Measurements from ENCODE around the gene DLD. TPM values are rescaled to one million over a fixed set of nuclear protein-coding genes. Genes with fewer than 3 reads are reported as not detected.
"Not testable (repeated sequence)": the region's sequence is repeated elsewhere in the genome, so short reads cannot be mapped to it uniquely, and the experiment has no call there.

The DLD gene
- total and polyA plus RNA-seq, 2 experiments from 2014 or later, result 38.1 to 76.2 TPM

DNA sequence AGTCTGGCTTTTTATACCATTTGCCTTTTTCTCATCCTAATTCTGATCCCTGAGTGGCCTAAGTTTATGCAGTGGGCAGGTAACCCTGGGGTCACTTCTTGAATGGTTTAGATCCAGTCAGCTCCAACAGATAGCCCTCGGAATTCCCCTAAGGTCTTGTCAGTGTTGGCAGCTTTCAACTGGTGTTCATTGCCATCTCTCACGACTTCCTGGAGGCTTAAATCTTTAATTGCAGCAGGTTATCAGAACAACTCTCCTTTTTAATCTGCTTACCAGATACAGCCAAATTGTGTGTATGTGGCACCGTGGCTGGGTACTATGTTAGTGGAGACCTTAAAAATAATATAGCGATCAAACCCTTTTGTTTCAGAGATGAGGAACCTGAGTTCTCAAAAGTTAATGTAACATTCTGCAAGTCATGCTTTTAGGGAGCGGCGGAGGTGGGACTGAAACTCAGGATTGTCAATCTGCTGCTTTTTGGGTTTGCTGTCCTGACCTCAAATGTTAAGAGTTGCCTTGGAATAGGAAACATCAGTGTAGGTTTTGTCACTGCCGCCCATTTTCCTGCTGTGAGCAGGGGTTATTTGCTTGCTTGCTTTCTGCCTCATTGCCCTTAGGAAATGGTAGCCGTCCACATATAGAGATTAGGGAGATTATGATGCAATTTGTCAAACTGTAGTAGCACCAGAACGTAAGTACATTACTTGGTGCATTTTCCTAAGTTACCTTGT is 818 bp downstream of the DLD start:
- ATAC-seq (no peak), DNase-seq (ENCODE audit: low spot score) (no peak)
- Histone ChIP-seq H3K36me3 (ENCODE audit: insufficient read depth) (no peaks in the 10 kb centered on the region; the same call in 1 of the 2 replicates), H3K4me2 (peak overlapping the region; percentile 85), H3K4me1 (ENCODE audit: insufficient read depth) (peaks cover 8% of the 10 kb centered on the region; the same call in 1 of the 2 replicates), H3K9me2 (ENCODE audit: insufficient read depth) (no peaks in the 10 kb centered on the region), H3K27me3 (ENCODE audit: insufficient read depth) (no peaks in the 10 kb centered on the region), H3K79me2 (replicated peaks; ENCODE audit: insufficient read depth) (peaks cover 55% of the 10 kb centered on the region), H2AFZ (no peak overlapping the region), H4K20me1 (replicated peaks; ENCODE audit: insufficient read depth) (peaks cover 3% of the 10 kb centered on the region; the same call in 1 of the 2 replicates), H3K4me3 (peak overlapping the region; percentile 80), H3F3A (replicated peaks; ENCODE audit: low read depth) (no peaks in the 10 kb centered on the region), H3K27ac (ENCODE audit: low read depth) (peak overlapping the region; percentile 76)
- TF ChIP-seq, protein P1, sequence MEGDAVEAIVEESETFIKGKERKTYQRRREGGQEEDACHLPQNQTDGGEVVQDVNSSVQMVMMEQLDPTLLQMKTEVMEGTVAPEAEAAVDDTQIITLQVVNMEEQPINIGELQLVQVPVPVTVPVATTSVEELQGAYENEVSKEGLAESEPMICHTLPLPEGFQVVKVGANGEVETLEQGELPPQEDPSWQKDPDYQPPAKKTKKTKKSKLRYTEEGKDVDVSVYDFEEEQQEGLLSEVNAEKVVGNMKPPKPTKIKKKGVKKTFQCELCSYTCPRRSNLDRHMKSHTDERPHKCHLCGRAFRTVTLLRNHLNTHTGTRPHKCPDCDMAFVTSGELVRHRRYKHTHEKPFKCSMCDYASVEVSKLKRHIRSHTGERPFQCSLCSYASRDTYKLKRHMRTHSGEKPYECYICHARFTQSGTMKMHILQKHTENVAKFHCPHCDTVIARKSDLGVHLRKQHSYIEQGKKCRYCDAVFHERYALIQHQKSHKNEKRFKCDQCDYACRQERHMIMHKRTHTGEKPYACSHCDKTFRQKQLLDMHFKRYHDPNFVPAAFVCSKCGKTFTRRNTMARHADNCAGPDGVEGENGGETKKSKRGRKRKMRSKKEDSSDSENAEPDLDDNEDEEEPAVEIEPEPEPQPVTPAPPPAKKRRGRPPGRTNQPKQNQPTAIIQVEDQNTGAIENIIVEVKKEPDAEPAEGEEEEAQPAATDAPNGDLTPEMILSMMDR (conservative IDR thresholded peaks at IDR 0.05; ENCODE audit: low read depth in 2 of 2), result no peak
- TF ChIP-seq ZNF114 (CRISPR knock-in tag; IDR thresholded peaks at IDR 0.05), result no peak
- TF ChIP-seq NANOG (IDR thresholded peaks at IDR 0.05; ENCODE audit: borderline replicate concordance), result no peak
- no peak for TF ChIP-seq STAT1 (IDR thresholded peaks at IDR 0.05; ENCODE audit: unreplicated experiment)
- TF ChIP-seq, protein P2, sequence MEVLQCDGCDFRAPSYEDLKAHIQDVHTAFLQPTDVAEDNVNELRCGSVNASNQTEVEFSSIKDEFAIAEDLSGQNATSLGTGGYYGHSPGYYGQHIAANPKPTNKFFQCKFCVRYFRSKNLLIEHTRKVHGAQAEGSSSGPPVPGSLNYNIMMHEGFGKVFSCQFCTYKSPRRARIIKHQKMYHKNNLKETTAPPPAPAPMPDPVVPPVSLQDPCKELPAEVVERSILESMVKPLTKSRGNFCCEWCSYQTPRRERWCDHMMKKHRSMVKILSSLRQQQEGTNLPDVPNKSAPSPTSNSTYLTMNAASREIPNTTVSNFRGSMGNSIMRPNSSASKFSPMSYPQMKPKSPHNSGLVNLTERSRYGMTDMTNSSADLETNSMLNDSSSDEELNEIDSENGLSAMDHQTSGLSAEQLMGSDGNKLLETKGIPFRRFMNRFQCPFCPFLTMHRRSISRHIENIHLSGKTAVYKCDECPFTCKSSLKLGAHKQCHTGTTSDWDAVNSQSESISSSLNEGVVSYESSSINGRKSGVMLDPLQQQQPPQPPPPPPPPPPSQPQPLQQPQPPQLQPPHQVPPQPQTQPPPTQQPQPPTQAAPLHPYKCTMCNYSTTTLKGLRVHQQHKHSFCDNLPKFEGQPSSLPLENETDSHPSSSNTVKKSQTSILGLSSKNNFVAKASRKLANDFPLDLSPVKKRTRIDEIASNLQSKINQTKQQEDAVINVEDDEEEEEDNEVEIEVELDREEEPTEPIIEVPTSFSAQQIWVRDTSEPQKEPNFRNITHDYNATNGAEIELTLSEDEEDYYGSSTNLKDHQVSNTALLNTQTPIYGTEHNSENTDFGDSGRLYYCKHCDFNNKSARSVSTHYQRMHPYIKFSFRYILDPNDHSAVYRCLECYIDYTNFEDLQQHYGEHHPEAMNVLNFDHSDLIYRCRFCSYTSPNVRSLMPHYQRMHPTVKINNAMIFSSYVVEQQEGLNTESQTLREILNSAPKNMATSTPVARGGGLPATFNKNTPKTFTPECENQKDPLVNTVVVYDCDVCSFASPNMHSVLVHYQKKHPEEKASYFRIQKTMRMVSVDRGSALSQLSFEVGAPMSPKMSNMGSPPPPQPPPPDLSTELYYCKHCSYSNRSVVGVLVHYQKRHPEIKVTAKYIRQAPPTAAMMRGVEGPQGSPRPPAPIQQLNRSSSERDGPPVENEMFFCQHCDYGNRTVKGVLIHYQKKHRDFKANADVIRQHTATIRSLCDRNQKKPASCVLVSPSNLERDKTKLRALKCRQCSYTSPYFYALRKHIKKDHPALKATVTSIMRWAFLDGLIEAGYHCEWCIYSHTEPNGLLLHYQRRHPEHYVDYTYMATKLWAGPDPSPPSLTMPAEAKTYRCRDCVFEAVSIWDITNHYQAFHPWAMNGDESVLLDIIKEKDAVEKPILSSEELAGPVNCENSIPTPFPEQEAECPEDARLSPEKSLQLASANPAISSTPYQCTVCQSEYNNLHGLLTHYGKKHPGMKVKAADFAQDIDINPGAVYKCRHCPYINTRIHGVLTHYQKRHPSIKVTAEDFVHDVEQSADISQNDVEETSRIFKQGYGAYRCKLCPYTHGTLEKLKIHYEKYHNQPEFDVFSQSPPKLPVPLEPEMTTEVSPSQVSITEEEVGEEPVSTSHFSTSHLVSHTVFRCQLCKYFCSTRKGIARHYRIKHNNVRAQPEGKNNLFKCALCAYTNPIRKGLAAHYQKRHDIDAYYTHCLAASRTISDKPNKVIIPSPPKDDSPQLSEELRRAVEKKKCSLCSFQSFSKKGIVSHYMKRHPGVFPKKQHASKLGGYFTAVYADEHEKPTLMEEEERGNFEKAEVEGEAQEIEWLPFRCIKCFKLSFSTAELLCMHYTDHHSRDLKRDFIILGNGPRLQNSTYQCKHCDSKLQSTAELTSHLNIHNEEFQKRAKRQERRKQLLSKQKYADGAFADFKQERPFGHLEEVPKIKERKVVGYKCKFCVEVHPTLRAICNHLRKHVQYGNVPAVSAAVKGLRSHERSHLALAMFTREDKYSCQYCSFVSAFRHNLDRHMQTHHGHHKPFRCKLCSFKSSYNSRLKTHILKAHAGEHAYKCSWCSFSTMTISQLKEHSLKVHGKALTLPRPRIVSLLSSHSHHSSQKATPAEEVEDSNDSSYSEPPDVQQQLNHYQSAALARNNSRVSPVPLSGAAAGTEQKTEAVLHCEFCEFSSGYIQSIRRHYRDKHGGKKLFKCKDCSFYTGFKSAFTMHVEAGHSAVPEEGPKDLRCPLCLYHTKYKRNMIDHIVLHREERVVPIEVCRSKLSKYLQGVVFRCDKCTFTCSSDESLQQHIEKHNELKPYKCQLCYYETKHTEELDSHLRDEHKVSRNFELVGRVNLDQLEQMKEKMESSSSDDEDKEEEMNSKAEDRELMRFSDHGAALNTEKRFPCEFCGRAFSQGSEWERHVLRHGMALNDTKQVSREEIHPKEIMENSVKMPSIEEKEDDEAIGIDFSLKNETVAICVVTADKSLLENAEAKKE (CRISPR knock-in tag; IDR thresholded peaks at IDR 0.05), result no peak
- TF ChIP-seq, protein P3, sequence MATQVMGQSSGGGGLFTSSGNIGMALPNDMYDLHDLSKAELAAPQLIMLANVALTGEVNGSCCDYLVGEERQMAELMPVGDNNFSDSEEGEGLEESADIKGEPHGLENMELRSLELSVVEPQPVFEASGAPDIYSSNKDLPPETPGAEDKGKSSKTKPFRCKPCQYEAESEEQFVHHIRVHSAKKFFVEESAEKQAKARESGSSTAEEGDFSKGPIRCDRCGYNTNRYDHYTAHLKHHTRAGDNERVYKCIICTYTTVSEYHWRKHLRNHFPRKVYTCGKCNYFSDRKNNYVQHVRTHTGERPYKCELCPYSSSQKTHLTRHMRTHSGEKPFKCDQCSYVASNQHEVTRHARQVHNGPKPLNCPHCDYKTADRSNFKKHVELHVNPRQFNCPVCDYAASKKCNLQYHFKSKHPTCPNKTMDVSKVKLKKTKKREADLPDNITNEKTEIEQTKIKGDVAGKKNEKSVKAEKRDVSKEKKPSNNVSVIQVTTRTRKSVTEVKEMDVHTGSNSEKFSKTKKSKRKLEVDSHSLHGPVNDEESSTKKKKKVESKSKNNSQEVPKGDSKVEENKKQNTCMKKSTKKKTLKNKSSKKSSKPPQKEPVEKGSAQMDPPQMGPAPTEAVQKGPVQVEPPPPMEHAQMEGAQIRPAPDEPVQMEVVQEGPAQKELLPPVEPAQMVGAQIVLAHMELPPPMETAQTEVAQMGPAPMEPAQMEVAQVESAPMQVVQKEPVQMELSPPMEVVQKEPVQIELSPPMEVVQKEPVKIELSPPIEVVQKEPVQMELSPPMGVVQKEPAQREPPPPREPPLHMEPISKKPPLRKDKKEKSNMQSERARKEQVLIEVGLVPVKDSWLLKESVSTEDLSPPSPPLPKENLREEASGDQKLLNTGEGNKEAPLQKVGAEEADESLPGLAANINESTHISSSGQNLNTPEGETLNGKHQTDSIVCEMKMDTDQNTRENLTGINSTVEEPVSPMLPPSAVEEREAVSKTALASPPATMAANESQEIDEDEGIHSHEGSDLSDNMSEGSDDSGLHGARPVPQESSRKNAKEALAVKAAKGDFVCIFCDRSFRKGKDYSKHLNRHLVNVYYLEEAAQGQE (IDR thresholded peaks at IDR 0.05; ENCODE audit: unreplicated experiment), result no peak
- TF ChIP-seq CREB1 (CRISPR knock-in tag; IDR thresholded peaks at IDR 0.05; ENCODE audit: low read depth), result no peak
- TF ChIP-seq ZNF331 (CRISPR knock-in tag; IDR thresholded peaks at IDR 0.05; ENCODE audit: low read depth), result no peak
- H3K4me1 Mint-ChIP-seq, result peaks cover 10% of the 10 kb centered on the region
- peaks cover 4% of the 10 kb centered on the region for H3K27me3 Mint-ChIP-seq (ENCODE audit: insufficient read depth, low read depth, poor library complexity)
- H3K27ac Mint-ChIP-seq, result peak overlapping the region; percentile 88; the same call in 1 of the 2 replicates
- H3K4me3 Mint-ChIP-seq, result peak overlapping the region; percentile 99
- H3K9me3 Mint-ChIP-seq, result peaks cover 5% of the 10 kb centered on the region; the same call in 1 of the 3 replicates
- H3K36me3 Mint-ChIP-seq (ENCODE audit: low read depth), result peaks cover 12% of the 10 kb centered on the region

DNA sequence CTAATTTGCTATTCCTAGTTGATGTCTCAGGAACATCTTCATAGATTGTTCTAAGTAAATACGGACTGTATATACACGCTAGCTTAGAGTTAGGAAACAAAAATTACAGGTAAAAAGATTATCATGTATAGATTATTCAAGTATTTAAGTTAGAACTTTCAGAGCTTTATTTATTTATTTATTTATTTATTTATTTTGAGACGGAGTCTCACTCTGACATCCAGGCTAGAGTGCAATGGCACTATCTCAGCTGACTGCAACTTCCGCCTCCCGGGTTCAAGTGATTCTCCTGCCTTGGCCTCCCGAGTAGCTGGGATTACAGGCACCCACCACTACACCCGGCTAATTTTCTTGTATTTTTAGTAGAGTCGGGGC is 1.4 kb downstream of the DLD start:
- H3K4me1 ChIP-seq (ENCODE audit: insufficient read depth); H3K27ac ChIP-seq (ENCODE audit: low read depth); H4K20me1 ChIP-seq (replicated peaks; ENCODE audit: insufficient read depth); DNase-seq (ENCODE audit: low spot score); H3K27me3 ChIP-seq (ENCODE audit: insufficient read depth); H3K36me3 ChIP-seq (ENCODE audit: insufficient read depth); H2AFZ ChIP-seq; H3K27me3 Mint-ChIP-seq (ENCODE audit: insufficient read depth, low read depth, poor library complexity); H3K9me2 ChIP-seq (ENCODE audit: insufficient read depth); H3K9me3 Mint-ChIP-seq; H3F3A ChIP-seq (replicated peaks; ENCODE audit: low read depth); H3K4me1 Mint-ChIP-seq; H3K27ac Mint-ChIP-seq; ATAC-seq: not testable (repeated sequence)
- peak overlapping the region; percentile 80 for H3K4me3 ChIP-seq
- H3K79me2 ChIP-seq (replicated peaks; ENCODE audit: insufficient read depth), result peaks cover 61% of the 10 kb centered on the region
- peak overlapping the region; percentile 99 for H3K4me3 Mint-ChIP-seq
- H3K36me3 Mint-ChIP-seq (ENCODE audit: low read depth), result peaks cover 17% of the 10 kb centered on the region
- H3K4me2 ChIP-seq, result peak overlapping the region; percentile 85

All from GM23338 (cell line).